NCI-H1105 (cell line): Measurements from ENCODE around the gene LPCAT3.
A peak's percentile ranks its signal among the peaks of the same experiment; 100 is the strongest.

ENCODE experiments used
- DNase-seq: peaks from one replicate; lab custom pipeline; 2025; lab: John Stamatoyannopoulos, UW

Gene LPCAT3

GRCh38 chr12:6998715-6999451 lies 19.4 kb downstream of the LPCAT3 start:
- no peak for DNase-seq

GRCh38 chr12:6996040-6996441 lies 22.2 kb downstream of the LPCAT3 start:
- DNase-seq, result no peak

- no peak for DNase-seq
These were observed 30.2 kb downstream of the LPCAT3 start for GRCh38 chr12:6987956-6988553.

GRCh38 chr12:6982532-6982931 lies 35.7 kb downstream of the LPCAT3 start:
- no peak for DNase-seq

GRCh38 chr12:6981152-6982052 lies 36.9 kb downstream of the LPCAT3 start:
- DNase-seq, result no peak

- DNase-seq, result no peak
These were observed 37.5 kb downstream of the LPCAT3 start for GRCh38 chr12:6980740-6981139.

GRCh38 chr12:6980075-6980474 lies 38.2 kb downstream of the LPCAT3 start:
- DNase-seq, result no peak

- no peak for DNase-seq
These were observed 38.8 kb downstream of the LPCAT3 start for GRCh38 chr12:6979453-6979852.

GRCh38 chr12:6979021-6979420 lies 39.3 kb downstream of the LPCAT3 start:
- DNase-seq, result no peak

GRCh38 chr12:6978611-6979011 lies 39.7 kb downstream of the LPCAT3 start:
- DNase-seq, result no peak

GRCh38 chr12:6978188-6978587 lies 40.1 kb downstream of the LPCAT3 start:
- no peak for DNase-seq

- DNase-seq, result no peak
These were observed 40.6 kb downstream of the LPCAT3 start for GRCh38 chr12:6977653-6978052.

- DNase-seq, result no peak
These were observed 42.8 kb downstream of the LPCAT3 start for GRCh38 chr12:6975297-6976032.

GRCh38 chr12:6974180-6974579 lies 44.1 kb downstream of the LPCAT3 start:
- no peak for DNase-seq

GRCh38 chr12:6970096-6970527 lies 48.2 kb downstream of the LPCAT3 start:
- DNase-seq, result no peak

GRCh38 chr12:6968426-6968825 lies 49.9 kb downstream of the LPCAT3 start:
- no peak for DNase-seq

GRCh38 chr12:6967651-6968100 lies 50.6 kb downstream of the LPCAT3 start:
- no peak for DNase-seq

- DNase-seq, result no peak
These were observed 51.9 kb downstream of the LPCAT3 start for GRCh38 chr12:6966351-6966750.

- DNase-seq, result no peak
These were observed 52.6 kb downstream of the LPCAT3 start for GRCh38 chr12:6965714-6966113.

GRCh38 chr12:6965026-6965661 lies 53.1 kb downstream of the LPCAT3 start:
- peak; percentile 92 for DNase-seq

GRCh38 chr12:6964605-6965025 lies 53.7 kb downstream of the LPCAT3 start:
- no peak for DNase-seq
